Measurements from ENCODE around the gene IL36B. TPM values are rescaled to one million over a fixed set of nuclear protein-coding genes. Genes with fewer than 3 reads are reported as not detected.

The IL36B gene
- total RNA-seq, 1 experiment from 2014 or later, result not detected

DNA sequence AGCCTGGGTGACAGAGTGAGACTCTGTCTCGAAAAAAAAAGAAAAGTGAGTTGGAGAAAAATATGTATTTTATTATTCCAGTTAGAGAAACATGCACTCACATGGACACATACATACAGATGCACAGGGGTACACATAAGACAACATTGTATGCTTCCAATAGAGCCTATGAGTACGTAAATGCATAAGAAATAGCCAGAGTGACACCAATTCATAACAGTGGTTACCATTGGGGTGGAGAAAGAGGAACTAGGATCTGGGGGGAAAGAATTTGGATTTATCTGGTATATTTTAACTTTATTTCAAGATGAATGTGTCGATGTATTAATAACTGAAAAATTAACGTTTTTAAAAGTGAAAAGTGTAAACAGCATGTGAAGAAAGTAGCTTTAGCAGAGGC, 31.4 kb downstream of the IL36B start:
- no TSS peak for BruUV-seq (replicated peaks)

DNA sequence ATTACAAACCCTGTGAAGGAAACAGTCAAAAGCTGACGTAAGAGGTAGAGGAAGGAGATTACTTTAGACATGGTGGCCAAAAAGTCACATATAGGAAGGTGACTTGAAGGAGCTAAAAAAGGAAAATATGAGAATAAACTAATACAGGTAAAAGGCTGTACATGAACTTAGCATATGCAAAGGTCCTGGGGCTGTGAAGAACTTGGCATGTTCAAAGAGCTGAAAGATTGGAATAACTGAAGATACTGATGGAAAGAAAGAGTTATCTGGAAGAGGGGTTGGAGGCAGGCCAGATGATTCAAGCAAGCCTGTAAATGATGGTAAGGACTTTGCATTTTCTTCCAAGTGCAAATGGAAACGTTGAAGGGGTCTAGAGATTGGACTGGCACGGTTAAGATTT, 34.2 kb downstream of the IL36B start:
- Mint-ChIP-seq H3K4me3 (ENCODE audit: low read depth, unreplicated experiment) (no peak overlapping the region), H3K4me1 (ENCODE audit: low read depth, unreplicated experiment) (no peaks in the 10 kb centered on the region), H3K9me3 (ENCODE audit: low read depth, unreplicated experiment) (peaks cover 12% of the 10 kb centered on the region), H3K27ac (ENCODE audit: unreplicated experiment) (no peak overlapping the region), H3K27me3 (ENCODE audit: unreplicated experiment) (peaks cover 21% of the 10 kb centered on the region), H3K36me3 (ENCODE audit: insufficient read depth, unreplicated experiment) (no peaks in the 10 kb centered on the region)
- intact Hi-C loops (cut with micrococcal nuclease; ENCODE audit: unreplicated experiment), result no loop called here
- TF ChIP-seq CTCF (IDR thresholded peaks at IDR 0.05; ENCODE audit: unreplicated experiment), result no peak
- no peak for DNase-seq
- BruUV-seq (replicated peaks), result no TSS peak
- CTCF ChIA-PET, result no interaction called here

More for the DNA sequence above, 31.4 kb downstream of the IL36B start:
- no peak for TF ChIP-seq CTCF (IDR thresholded peaks at IDR 0.05; ENCODE audit: unreplicated experiment)
- Mint-ChIP-seq H3K36me3 (ENCODE audit: insufficient read depth, unreplicated experiment) (no peaks in the 10 kb centered on the region), H3K4me3 (ENCODE audit: low read depth, unreplicated experiment) (no peak overlapping the region), H3K27ac (ENCODE audit: unreplicated experiment) (no peak overlapping the region), H3K27me3 (ENCODE audit: unreplicated experiment) (peaks cover 49% of the 10 kb centered on the region), H3K9me3 (ENCODE audit: low read depth, unreplicated experiment) (peaks cover 17% of the 10 kb centered on the region), H3K4me1 (ENCODE audit: low read depth, unreplicated experiment) (no peaks in the 10 kb centered on the region)
- intact Hi-C loops (cut with micrococcal nuclease; ENCODE audit: unreplicated experiment), result no loop called here
- DNase-seq, result no peak
- CTCF ChIA-PET, result no interaction called here

DNA sequence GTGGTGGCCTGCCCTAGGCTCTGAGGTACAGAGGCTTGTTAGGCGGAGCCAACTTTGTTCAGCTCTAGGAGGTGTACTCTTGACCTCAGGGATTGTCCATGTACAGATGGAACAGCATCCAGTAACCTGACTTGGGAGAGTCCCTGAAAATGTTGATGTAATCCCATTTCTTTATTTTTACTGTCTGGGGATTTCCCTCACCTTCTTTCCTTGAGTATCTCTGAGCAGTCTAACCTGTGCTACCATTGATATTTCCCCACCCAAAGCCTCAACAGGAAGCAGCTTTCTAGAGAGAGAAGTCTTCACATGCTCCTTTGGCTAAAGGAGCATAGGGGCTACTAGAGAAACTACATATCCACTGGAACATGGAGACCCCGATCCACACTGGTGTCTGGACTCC, 37.0 kb downstream of the IL36B start:
- Mint-ChIP-seq H3K9me3 (ENCODE audit: low read depth, unreplicated experiment) (peaks cover 12% of the 10 kb centered on the region), H3K4me1 (ENCODE audit: low read depth, unreplicated experiment) (peaks cover 6% of the 10 kb centered on the region), H3K27me3 (ENCODE audit: unreplicated experiment) (peaks cover 17% of the 10 kb centered on the region), H3K36me3 (ENCODE audit: insufficient read depth, unreplicated experiment) (peaks cover 4% of the 10 kb centered on the region), H3K4me3 (ENCODE audit: low read depth, unreplicated experiment) (no peak overlapping the region), H3K27ac (ENCODE audit: unreplicated experiment) (no peak overlapping the region)
- no TSS peak for BruUV-seq (replicated peaks)
- DNase-seq, result no peak
- CTCF ChIA-PET, result no interaction called here
- intact Hi-C loops (cut with micrococcal nuclease; ENCODE audit: unreplicated experiment), result no loop called here
- no peak for TF ChIP-seq CTCF (IDR thresholded peaks at IDR 0.05; ENCODE audit: unreplicated experiment)

GRCh38 chr2:113015042-113015441, 37.6 kb downstream of the IL36B start:
- no peak for DNase-seq
- peaks cover 12% of the 10 kb centered on the region for H3K9me3 Mint-ChIP-seq (ENCODE audit: low read depth, unreplicated experiment)
- CTCF ChIA-PET, result no interaction called here

More at GRCh38 chr2:113015042-113015441, 37.6 kb downstream of the IL36B start:
- Mint-ChIP-seq H3K27ac (ENCODE audit: unreplicated experiment) (no peak overlapping the region), H3K36me3 (ENCODE audit: insufficient read depth, unreplicated experiment) (peaks cover 4% of the 10 kb centered on the region), H3K4me3 (ENCODE audit: low read depth, unreplicated experiment) (no peak overlapping the region), H3K4me1 (ENCODE audit: low read depth, unreplicated experiment) (peaks cover 6% of the 10 kb centered on the region), H3K27me3 (ENCODE audit: unreplicated experiment) (peaks cover 17% of the 10 kb centered on the region)
- intact Hi-C loops (cut with micrococcal nuclease; ENCODE audit: unreplicated experiment), result no loop called here
- BruUV-seq (replicated peaks), result no TSS peak
- no peak for TF ChIP-seq CTCF (IDR thresholded peaks at IDR 0.05; ENCODE audit: unreplicated experiment)
